GM23338 (cell line): Measurements from ENCODE around the gene LHX3. TPM values are rescaled to one million over a fixed set of nuclear protein-coding genes. Genes with fewer than 3 reads are reported as not detected.
A peak's percentile ranks its signal among the peaks of the same experiment; 100 is the strongest.

Experiments
- ATAC-seq: fragments of 200-7000 bp; cut with Tn5 transposase; 3 replicates; pipeline ENCODE4 v1.9.1; 2020
- DNase-seq: peaks from one replicate; pipeline ENCODE4 v3.0.0-alpha.2; 2015; ENCODE audit warnings: low spot score
- H2AFZ ChIP-seq: fragments of 200-600 bp; sonication (generic); 2 replicates; pipeline ENCODE4 v1.8.0; 2016; ENCODE audit warnings: antibody characterized with exemption, mild to moderate bottlenecking, moderate library complexity
- H3F3A ChIP-seq: fragments of 200-600 bp; sonication (generic); replicated peaks from 2 replicates; pipeline ENCODE4 v1.8.0; 2017; ENCODE audit warnings: antibody characterized with exemption, mixed run types, low read depth
- H3K27ac ChIP-seq: fragments of 200-600 bp; sonication (generic); 2 replicates; pipeline ENCODE4 v1.6.1; 2016; ENCODE audit warnings: low read depth
- H3K27me3 ChIP-seq: fragments of 200-600 bp; sonication (generic); 2 replicates; pipeline ENCODE4 v1.8.0; 2016; ENCODE audit warnings: mild to moderate bottlenecking, mixed run types, moderate library complexity; ENCODE audit not compliant: insufficient read depth
- H3K36me3 ChIP-seq: fragments of 200-600 bp; sonication (generic); 2 replicates; pipeline ENCODE4 v1.8.0; 2016; ENCODE audit warnings: mild to moderate bottlenecking; ENCODE audit not compliant: insufficient read depth
- H3K4me1 ChIP-seq: fragments of 200-600 bp; sonication (generic); 2 replicates; pipeline ENCODE4 v1.8.0; 2016; ENCODE audit warnings: mild to moderate bottlenecking, moderate library complexity; ENCODE audit not compliant: insufficient read depth
- H3K4me2 ChIP-seq: fragments of 200-600 bp; sonication (generic); 2 replicates; pipeline ENCODE4 v1.7.1; 2017; ENCODE audit warnings: mixed run types
- H3K4me3 ChIP-seq: fragments of 200-600 bp; sonication (generic); 2 replicates; pipeline ENCODE4 v1.6.1; 2016; ENCODE audit warnings: mixed run types
- H3K79me2 ChIP-seq: fragments of 200-600 bp; sonication (generic); replicated peaks from 2 replicates; pipeline ENCODE4 v1.8.0; 2017; ENCODE audit warnings: mild to moderate bottlenecking; ENCODE audit not compliant: insufficient read depth
- H3K9me2 ChIP-seq: fragments of 200-600 bp; sonication (generic); 2 replicates; pipeline ENCODE4 v1.8.0; 2017; ENCODE audit not compliant: insufficient read depth
- H4K20me1 ChIP-seq: fragments of 200-600 bp; sonication (generic); replicated peaks from 2 replicates; pipeline ENCODE4 v1.8.0; 2017; ENCODE audit warnings: mild to moderate bottlenecking; ENCODE audit not compliant: insufficient read depth
- H3K27ac Mint-ChIP-seq: 2 replicates; pipeline ENCODE4 v1.8.0; 2020; ENCODE audit warnings: inconsistent platforms, mild to moderate bottlenecking, moderate library complexity, mixed read lengths
- H3K27me3 Mint-ChIP-seq: 3 replicates; pipeline ENCODE4 v1.8.0; 2022; ENCODE audit warnings: low read depth, mild to moderate bottlenecking, moderate library complexity, mixed read lengths, inconsistent platforms; ENCODE audit not compliant: insufficient read depth, poor library complexity
- H3K36me3 Mint-ChIP-seq: 3 replicates; pipeline ENCODE4 v1.8.0; 2021; ENCODE audit warnings: low read depth, mild to moderate bottlenecking, inconsistent platforms, moderate library complexity, mixed read lengths
- H3K4me1 Mint-ChIP-seq: 3 replicates; pipeline ENCODE4 v1.8.0; 2020; ENCODE audit warnings: mild to moderate bottlenecking, inconsistent platforms, mixed read lengths
- H3K4me3 Mint-ChIP-seq: 3 replicates; pipeline ENCODE4 v1.8.0; 2021; ENCODE audit warnings: moderate library complexity, mild to moderate bottlenecking, inconsistent platforms, mixed read lengths
- H3K9me3 Mint-ChIP-seq: 3 replicates; pipeline ENCODE4 v1.8.0; 2020; ENCODE audit warnings: moderate library complexity, mild to moderate bottlenecking, inconsistent platforms, mixed read lengths
- CREB1 ChIP-seq: fragments of 250-450 bp; sonication (Bioruptor Pico); IDR thresholded peaks from 2 replicates; pipeline ENCODE4 v1.5.0; 2020; ENCODE audit warnings: low read depth, mild to moderate bottlenecking, moderate library complexity
- EZH2 ChIP-seq: fragments of 200-600 bp; sonication (generic); IDR thresholded peaks from one replicate; pipeline ENCODE4 v1.8.0; 2017; ENCODE audit warnings: antibody characterized with exemption, mild to moderate bottlenecking, low read depth; ENCODE audit not compliant: unreplicated experiment
- EZH2phosphoT487 ChIP-seq: fragments of 200-600 bp; sonication (generic); IDR thresholded peaks from one replicate; pipeline ENCODE4 v1.8.1; 2018; ENCODE audit warnings: antibody characterized with exemption; ENCODE audit not compliant: unreplicated experiment
- JUNB ChIP-seq: IDR thresholded peaks from one replicate; pipeline ENCODE4 v1.6.1; 2016; ENCODE audit warnings: antibody characterized with exemption; ENCODE audit not compliant: unreplicated experiment
- NANOG ChIP-seq: IDR thresholded peaks from 2 replicates; pipeline ENCODE4 v1.6.1; 2016; ENCODE audit warnings: antibody characterized with exemption, borderline replicate concordance
- POLR2AphosphoS5 ChIP-seq: IDR thresholded peaks from 2 replicates; pipeline ENCODE4 v1.6.1; 2016; ENCODE audit warnings: antibody characterized with exemption, low read depth
- STAT1 ChIP-seq: IDR thresholded peaks from one replicate; pipeline ENCODE4 v1.6.1; 2016; ENCODE audit warnings: antibody characterized with exemption; ENCODE audit not compliant: unreplicated experiment
- ZNF114 ChIP-seq: fragments of 250-450 bp; sonication (Bioruptor Pico); IDR thresholded peaks from 2 replicates; pipeline ENCODE4 v1.5.0; 2020; ENCODE audit warnings: mild to moderate bottlenecking, moderate library complexity
- ZNF331 ChIP-seq: fragments of 250-450 bp; sonication (Bioruptor Pico); IDR thresholded peaks from 2 replicates; pipeline ENCODE4 v1.5.0; 2020; ENCODE audit warnings: low read depth, mild to moderate bottlenecking, moderate library complexity
- polyA plus RNA-seq: library from polyadenylated mRNA; unstranded; fragments of >200 nt; fragmentation: Nextera tagmentation; extraction: Ambion mirVana; gene quantifications from 2 replicates; pipeline ENCODE4 v1.2.1, GENCODE V29; 2016
- total RNA-seq: library from RNA; depleted of rRNA; stranded (reverse); fragments of >200 nt; shearing (Covaris generic); gene quantifications from 2 replicates; pipeline ENCODE4 v1.2.3, GENCODE V29; 2014
- TF ChIP-seq, protein P1 (sequence below): IDR thresholded peaks from one replicate; pipeline ENCODE4 v1.6.1; 2018; ENCODE audit warnings: antibody characterized with exemption; ENCODE audit not compliant: unreplicated experiment
- TF ChIP-seq, protein P2 (sequence below): IDR thresholded peaks from 2 replicates; pipeline ENCODE4 v1.6.1; 2016; ENCODE audit warnings: antibody characterized with exemption
- TF ChIP-seq, protein P3 (sequence below), 2 experiments: fragments of 200-600 bp in 1 of 2; sonication (generic) in 1 of 2; conservative IDR thresholded peaks; 2 replicates each; pipeline versions ENCODE4 v1.5.1 to v1.6.1; 2016 to 2017; ENCODE audit warnings: antibody characterized with exemption in 2 of 2, low read depth in 2 of 2, mild to moderate bottlenecking in 2 of 2, moderate library complexity in 1 of 2

Gene LHX3
- total and polyA plus RNA-seq, 2 experiments from 2014 or later, result 0.08 TPM; not detected in 1

DNA sequence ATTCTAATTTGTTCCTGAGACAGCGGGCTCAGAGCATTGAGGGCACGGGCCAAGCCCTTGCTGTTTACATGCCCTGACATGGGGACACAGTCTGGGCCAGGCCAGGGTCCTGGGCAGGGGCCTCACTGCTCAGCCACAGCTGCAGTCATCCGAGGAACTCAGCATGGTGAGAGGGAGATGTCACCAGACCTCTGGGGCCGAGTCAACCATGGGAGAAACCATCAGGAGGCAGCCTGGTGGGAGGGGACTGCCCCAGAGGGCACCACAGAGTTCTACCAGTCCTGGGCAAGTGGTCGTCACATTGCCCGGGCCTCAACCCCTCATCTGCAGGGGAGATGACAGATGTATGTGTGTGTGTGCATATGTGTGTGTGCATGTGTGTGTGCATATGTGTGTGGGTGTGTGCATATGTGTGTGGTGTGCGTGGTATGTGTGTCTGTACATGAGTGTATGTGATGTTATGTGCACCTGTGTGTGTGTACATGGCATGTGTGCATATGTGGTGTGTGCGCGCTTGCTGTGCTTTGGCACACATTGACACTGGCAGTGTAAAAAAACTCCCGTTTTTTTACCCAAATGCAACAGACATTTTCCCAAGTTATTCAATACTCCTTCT lies 43.8 kb downstream of the LHX3 start:
- Histone ChIP-seq H3K9me2 (no peaks in the 10 kb centered on the region), H3K4me3 (no peak overlapping the region), H2AFZ (no peak overlapping the region), H3K27ac (no peak overlapping the region), H3F3A (no peaks in the 10 kb centered on the region), H3K36me3 (no peaks in the 10 kb centered on the region), H3K4me1 (no peaks in the 10 kb centered on the region; the same call in 1 of the 2 replicates), H4K20me1 (no peaks in the 10 kb centered on the region), H3K79me2 (no peaks in the 10 kb centered on the region), H3K4me2 (no peak overlapping the region), H3K27me3 (no peaks in the 10 kb centered on the region)
- Mint-ChIP-seq H3K27me3 (peaks cover 2% of the 10 kb centered on the region), H3K27ac (no peak overlapping the region), H3K4me1 (peaks cover 6% of the 10 kb centered on the region; the same call in 1 of the 3 replicates), H3K4me3 (no peak overlapping the region), H3K9me3 (peaks cover 13% of the 10 kb centered on the region), H3K36me3 (peaks cover 2% of the 10 kb centered on the region; the same call in 1 of the 3 replicates)
- DNase-seq (no peak), ATAC-seq (no peak)
- TF ChIP-seq, protein P1, sequence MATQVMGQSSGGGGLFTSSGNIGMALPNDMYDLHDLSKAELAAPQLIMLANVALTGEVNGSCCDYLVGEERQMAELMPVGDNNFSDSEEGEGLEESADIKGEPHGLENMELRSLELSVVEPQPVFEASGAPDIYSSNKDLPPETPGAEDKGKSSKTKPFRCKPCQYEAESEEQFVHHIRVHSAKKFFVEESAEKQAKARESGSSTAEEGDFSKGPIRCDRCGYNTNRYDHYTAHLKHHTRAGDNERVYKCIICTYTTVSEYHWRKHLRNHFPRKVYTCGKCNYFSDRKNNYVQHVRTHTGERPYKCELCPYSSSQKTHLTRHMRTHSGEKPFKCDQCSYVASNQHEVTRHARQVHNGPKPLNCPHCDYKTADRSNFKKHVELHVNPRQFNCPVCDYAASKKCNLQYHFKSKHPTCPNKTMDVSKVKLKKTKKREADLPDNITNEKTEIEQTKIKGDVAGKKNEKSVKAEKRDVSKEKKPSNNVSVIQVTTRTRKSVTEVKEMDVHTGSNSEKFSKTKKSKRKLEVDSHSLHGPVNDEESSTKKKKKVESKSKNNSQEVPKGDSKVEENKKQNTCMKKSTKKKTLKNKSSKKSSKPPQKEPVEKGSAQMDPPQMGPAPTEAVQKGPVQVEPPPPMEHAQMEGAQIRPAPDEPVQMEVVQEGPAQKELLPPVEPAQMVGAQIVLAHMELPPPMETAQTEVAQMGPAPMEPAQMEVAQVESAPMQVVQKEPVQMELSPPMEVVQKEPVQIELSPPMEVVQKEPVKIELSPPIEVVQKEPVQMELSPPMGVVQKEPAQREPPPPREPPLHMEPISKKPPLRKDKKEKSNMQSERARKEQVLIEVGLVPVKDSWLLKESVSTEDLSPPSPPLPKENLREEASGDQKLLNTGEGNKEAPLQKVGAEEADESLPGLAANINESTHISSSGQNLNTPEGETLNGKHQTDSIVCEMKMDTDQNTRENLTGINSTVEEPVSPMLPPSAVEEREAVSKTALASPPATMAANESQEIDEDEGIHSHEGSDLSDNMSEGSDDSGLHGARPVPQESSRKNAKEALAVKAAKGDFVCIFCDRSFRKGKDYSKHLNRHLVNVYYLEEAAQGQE, result no peak
- TF ChIP-seq JUNB, result no peak
- no peak for TF ChIP-seq ZNF114
- no peak for TF ChIP-seq NANOG
- TF ChIP-seq EZH2, result no peak
- TF ChIP-seq POLR2AphosphoS5, result no peak
- TF ChIP-seq CREB1 (CRISPR knock-in tag), result no peak
- TF ChIP-seq ZNF331 (CRISPR knock-in tag), result no peak
- TF ChIP-seq STAT1, result no peak
- TF ChIP-seq, protein P2, sequence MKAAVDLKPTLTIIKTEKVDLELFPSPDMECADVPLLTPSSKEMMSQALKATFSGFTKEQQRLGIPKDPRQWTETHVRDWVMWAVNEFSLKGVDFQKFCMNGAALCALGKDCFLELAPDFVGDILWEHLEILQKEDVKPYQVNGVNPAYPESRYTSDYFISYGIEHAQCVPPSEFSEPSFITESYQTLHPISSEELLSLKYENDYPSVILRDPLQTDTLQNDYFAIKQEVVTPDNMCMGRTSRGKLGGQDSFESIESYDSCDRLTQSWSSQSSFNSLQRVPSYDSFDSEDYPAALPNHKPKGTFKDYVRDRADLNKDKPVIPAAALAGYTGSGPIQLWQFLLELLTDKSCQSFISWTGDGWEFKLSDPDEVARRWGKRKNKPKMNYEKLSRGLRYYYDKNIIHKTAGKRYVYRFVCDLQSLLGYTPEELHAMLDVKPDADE, result no peak

DNA sequence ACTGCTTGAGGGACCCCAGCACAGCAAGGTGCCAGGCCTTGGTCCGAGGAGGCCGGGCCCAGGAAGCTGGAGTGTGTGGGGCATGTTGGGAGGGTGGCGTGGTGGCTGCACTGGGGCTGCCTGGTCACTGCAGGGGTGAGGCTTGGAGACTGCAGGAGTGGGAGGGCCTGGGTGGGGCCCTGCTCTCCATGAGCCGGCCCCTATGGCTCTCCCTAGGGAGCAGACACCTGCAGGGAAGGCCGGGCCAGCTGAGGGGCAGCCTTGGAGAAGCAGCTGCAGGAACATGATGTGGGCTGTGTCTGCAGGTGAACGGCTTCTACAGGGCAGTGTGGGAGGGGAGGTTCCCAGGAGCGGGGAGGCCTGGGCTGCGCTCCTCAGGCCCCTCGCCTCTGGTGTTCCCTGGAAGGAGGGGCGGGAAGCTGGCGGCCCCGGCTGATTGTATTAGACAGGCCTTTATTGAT lies 44.5 kb downstream of the LHX3 start:
- H3K4me3 ChIP-seq, result no peak overlapping the region
- ATAC-seq (peak; percentile 78), DNase-seq (no peak)
- H4K20me1 ChIP-seq, result no peaks in the 10 kb centered on the region
- H3K27me3 ChIP-seq, result no peaks in the 10 kb centered on the region
- no peaks in the 10 kb centered on the region; the same call in 1 of the 2 replicates for H3K4me1 ChIP-seq
- Mint-ChIP-seq H3K27ac (no peak overlapping the region), H3K4me3 (no peak overlapping the region), H3K4me1 (peaks cover 9% of the 10 kb centered on the region; the same call in 2 of the 3 replicates), H3K27me3 (peaks cover 2% of the 10 kb centered on the region), H3K36me3 (peaks cover 2% of the 10 kb centered on the region; the same call in 1 of the 3 replicates), H3K9me3 (peaks cover 14% of the 10 kb centered on the region)
- no peak overlapping the region for H3K27ac ChIP-seq
- H2AFZ ChIP-seq, result no peak overlapping the region
- no peaks in the 10 kb centered on the region for H3F3A ChIP-seq
- H3K36me3 ChIP-seq, result no peaks in the 10 kb centered on the region
- H3K79me2 ChIP-seq, result no peaks in the 10 kb centered on the region
- no peaks in the 10 kb centered on the region for H3K9me2 ChIP-seq
- no peak overlapping the region for H3K4me2 ChIP-seq
- TF ChIP-seq, protein P3, sequence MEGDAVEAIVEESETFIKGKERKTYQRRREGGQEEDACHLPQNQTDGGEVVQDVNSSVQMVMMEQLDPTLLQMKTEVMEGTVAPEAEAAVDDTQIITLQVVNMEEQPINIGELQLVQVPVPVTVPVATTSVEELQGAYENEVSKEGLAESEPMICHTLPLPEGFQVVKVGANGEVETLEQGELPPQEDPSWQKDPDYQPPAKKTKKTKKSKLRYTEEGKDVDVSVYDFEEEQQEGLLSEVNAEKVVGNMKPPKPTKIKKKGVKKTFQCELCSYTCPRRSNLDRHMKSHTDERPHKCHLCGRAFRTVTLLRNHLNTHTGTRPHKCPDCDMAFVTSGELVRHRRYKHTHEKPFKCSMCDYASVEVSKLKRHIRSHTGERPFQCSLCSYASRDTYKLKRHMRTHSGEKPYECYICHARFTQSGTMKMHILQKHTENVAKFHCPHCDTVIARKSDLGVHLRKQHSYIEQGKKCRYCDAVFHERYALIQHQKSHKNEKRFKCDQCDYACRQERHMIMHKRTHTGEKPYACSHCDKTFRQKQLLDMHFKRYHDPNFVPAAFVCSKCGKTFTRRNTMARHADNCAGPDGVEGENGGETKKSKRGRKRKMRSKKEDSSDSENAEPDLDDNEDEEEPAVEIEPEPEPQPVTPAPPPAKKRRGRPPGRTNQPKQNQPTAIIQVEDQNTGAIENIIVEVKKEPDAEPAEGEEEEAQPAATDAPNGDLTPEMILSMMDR (conservative IDR thresholded peaks at IDR 0.05; ENCODE audit: low read depth in 2 of 2), result no peak
- TF ChIP-seq EZH2phosphoT487 (no peak), NANOG (no peak), STAT1 (no peak), JUNB (no peak)
- TF ChIP-seq, protein P2, result no peak
